ENCODE measurements around the gene GLIS2.

The GLIS2 gene

GRCh38 chr16:4354512-4355409 is 38.9 kb downstream of the GLIS2 start:
- DNase-seq: no peak

DNA sequence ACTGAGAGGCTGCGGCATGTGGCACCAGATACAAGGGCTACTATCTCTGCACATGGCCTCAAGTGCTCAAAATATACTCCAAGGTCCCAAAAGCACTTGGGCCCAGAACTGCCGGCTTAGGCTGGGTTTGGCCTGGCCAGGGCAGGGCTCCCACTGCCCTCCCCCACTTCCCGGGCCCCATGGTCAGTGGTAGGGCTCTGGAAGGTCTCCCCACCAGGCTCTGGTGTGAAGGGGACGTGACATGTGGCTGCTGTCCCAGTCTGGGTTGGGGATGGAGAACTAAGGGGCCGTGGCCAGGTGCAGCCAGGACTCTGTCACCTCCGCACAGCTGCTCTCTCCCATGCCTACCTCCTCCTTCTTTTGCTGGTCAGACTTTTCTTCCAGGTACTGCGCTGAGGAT is 41.0 kb downstream of the GLIS2 start:
- DNase-seq: no peak

GRCh38 chr16:4358236-4358635 is 42.4 kb downstream of the GLIS2 start:
- no peak for DNase-seq

DNA sequence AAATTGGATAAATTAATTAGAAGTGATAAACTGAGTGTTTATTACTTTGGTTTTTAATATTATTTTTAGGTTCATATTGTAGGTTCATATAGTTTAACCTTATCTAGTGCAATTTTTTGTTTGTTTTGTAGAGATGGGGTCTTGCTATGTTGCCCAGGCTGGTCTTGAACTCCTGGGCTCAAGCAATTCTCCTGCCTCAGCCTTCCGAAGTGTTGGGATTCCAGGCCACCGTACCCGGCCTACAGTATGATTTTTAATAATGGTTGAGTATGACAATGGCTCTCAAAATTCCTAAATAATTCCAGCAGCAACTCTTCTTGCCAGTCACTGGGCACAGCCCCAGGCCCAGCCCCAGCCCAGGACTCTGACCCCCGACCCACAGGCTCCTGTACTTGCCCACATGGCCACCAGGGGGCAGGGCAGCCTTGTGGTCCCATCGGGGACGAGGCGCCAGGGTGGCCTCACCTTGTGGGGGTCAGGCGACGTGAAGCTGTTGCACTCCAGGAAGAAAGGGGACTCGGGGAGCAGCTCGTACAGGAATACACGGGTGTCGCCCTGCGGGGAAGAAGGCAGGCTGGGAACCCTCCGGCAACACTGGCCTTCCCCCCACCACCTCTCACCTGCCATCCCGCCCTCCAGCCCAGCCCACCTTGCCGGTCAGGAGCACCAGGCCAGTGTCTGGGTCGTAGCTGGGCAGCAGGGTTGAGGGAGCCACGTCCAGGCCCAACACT is 43.1 kb downstream of the GLIS2 start:
- DNase-seq: peak; percentile 17 to 31

DNA sequence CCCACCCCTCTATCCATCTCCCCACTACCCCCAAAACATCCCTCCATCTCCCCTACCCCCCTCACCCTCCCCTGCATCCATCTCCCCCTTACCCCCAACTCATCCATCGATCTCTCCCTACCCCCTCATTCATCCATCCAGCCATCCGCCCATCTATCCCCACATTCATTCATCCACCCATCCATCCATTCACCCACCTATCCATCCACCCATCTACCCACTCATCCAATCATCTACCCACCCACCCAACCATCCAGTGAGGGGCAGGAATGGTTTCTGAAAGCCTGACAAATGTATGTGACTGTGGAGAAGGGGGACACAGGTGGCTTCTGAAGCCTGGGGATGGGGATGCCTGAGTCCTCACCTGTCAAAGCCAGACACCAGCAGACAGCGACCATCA is 44.0 kb downstream of the GLIS2 start:
- no peak for DNase-seq

- DNase-seq: no peak
Measured at GRCh38 chr16:4360538-4361021, 44.7 kb downstream of the GLIS2 start.

DNA sequence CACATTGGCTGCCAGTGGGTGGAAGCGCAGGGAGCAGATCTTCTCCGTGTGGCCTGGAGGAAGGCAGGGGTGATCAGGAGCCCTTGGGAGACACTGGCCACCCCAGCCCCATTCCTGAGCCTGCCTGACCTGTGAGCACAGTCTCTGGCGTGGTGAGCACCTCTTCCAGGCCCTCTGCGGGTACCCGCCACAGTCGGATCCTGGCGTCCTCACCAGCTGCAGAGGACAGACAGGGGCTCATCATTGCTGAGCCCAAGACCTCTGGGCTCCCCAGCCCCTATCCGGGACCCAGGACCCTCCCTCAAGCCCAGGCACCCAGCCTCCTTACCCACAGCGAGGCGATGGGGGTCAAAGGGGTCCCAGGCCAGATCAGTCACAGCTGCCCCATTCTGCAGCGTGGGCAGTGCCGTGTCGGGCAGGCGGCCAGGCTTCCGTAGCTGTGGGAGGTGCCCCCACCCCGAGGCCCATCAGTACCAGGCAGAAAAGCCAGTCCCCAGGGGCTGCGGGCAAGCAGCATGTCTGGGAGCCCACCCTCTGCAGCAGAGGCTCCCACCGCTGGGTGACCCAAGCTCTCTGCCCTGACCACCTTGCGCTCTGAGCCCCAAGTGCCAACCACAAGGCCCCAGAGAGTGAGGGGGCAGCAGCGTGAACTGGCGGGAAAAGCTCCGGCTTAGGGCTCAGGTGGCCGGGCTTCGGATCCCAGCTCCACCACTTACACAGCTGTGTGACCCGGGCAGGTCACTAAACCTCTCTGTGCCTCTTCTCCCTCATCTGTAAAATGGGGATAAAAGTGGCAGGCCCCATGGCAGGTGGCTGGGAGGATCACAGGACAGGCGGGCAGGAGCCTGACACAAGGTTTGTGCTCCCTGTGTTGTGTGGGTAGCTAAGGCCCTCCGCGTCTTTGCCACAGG is 45.4 kb downstream of the GLIS2 start:
- DNase-seq: no peak

- DNase-seq: no peak
Measured at GRCh38 chr16:4361944-4362311, 46.1 kb downstream of the GLIS2 start.

DNA sequence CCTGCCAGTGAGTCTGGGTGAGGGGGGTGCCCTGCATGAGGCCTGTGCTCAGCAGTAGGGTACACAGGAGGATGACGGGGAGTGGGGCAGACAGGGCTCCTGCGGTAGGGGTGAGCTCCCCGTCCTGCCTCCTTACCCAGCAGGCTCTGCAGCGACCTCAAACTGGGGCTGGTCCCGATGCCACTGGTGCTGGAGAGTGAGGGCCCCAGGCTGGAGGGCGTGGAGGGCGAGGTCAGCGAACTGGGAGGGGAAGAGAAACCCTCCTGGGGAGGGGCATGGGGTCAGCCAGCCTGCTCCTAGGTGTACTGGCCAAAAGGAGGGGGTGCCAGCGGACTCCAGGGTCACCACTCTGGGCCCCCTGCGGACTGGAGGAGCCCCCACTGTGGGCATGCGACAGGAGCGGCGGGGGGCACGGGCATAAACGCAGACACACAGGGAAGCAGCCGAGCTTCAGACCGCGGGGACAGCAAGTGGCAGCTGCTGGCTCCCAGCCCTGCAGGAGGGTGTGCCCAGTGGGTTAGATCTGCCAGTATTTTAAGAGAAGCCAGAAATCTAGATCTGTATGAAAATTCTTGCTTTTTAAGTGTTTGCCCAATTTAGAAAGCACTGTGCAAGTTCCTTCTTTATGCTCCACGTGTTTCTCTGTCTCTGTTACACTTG is 46.7 kb downstream of the GLIS2 start:
- DNase-seq: peak in 1 of 2 donors; percentile 7

GRCh38 chr16:4364196-4365013 is 48.5 kb downstream of the GLIS2 start:
- DNase-seq: no peak

GRCh38 chr16:4365014-4365406 is 49.1 kb downstream of the GLIS2 start:
- DNase-seq: no peak

GRCh38 chr16:4365615-4366014 is 49.7 kb downstream of the GLIS2 start:
- no peak for DNase-seq

DNA sequence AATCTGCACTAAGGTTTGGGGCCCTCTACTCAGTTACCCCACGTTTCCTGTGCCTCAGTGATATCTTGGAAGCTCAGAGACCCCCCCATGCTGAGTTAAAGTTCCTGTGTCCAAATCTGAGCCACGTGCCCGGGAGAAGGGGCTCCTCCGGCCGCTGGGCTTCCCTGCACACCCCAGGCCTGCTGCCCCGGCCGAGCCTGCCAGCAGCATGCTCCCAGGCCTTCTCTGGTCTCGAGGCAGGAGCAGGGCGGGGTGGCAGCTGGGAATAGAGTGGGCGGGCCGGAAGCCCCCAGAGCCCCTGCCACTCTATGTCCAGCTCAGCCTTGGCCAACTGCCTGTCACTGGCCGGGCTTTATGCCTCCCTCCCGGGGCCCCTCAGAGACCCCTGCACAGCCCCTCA is 50.1 kb downstream of the GLIS2 start:
- DNase-seq: no peak

DNA sequence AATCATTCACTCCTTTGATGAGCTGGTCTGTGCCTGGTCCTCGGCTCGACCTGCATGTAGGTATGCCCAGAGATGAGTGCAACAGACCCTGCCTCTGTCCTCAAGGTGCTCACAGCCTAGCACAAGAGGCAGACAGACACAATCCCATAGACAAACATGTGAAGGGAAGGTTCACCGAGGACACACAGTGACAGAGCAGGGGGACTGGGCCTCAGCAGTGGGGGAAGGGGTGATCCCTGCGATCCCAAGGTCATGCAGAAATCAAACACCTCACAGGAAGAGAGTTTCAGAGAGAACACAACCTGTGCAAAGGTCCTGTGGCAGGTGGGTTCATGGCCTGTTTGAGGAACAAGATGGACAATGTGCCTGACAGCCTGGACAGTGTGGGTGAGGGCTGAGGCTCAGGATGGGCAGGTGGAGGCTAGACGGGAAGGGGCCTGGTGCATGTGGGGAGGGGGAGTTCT is 51.6 kb downstream of the GLIS2 start:
- no peak for DNase-seq

- DNase-seq: no peak
Measured at GRCh38 chr16:4369007-4369733, 53.3 kb downstream of the GLIS2 start.

- DNase-seq: no peak
Measured at GRCh38 chr16:4370151-4370550, 54.3 kb downstream of the GLIS2 start.

- no peak for DNase-seq
Measured at GRCh38 chr16:4370570-4371356, 54.9 kb downstream of the GLIS2 start.

GRCh38 chr16:4371357-4372000 is 55.6 kb downstream of the GLIS2 start, which contains the start of gene VASN:
Gene VASN, plus strand, starts transcription at chr16:4371848. Its CDS starts 9,030 bp downstream, at chr16:4380878.
- DNase-seq: peak; percentile 32 to 57

All from inflammatory macrophage (primary cell).